Activated CD4-positive, alpha-beta memory T cell treated with anti-CD3 and anti-CD28 coated beads, Interleukin-2, amount 10 ng/mL, durations not matched to agents 7 days and 5 days (primary cell): ENCODE measurements around the gene ERBB4. TPM values are rescaled to one million over a fixed set of nuclear protein-coding genes. Genes with fewer than 3 reads are reported as not detected.

Experiments
- CTCF ChIA-PET: fragments of 350-600 bp; sonication (Branson Sonifier 250); formaldehyde crosslinking; loops from one replicate; lab custom pipeline; 2021; ENCODE audit warnings: antibody characterized with exemption, inconsistent platforms; lab: Charles Lee
- POLR2A ChIA-PET: fragments of 350-600 bp; sonication (Branson Sonifier 250); formaldehyde crosslinking; loops from one replicate; lab custom pipeline; 2021; ENCODE audit warnings: antibody characterized with exemption; lab: Charles Lee
- DNase-seq: peaks from one replicate; pipeline ENCODE4 v3.0.0-alpha.2; 2020
- H3K27ac Mint-ChIP-seq: one replicate; pipeline ENCODE4 v1.8.0; 2021; ENCODE audit warnings: mild to moderate bottlenecking, mixed read lengths
- H3K27me3 Mint-ChIP-seq: one replicate; pipeline ENCODE4 v1.8.0; 2021; ENCODE audit warnings: mixed read lengths
- H3K36me3 Mint-ChIP-seq: one replicate; pipeline ENCODE4 v1.8.0; 2021; ENCODE audit warnings: low read depth, mixed read lengths
- H3K4me1 Mint-ChIP-seq: one replicate; pipeline ENCODE4 v1.8.0; 2021; ENCODE audit warnings: mixed read lengths
- H3K4me3 Mint-ChIP-seq: one replicate; pipeline ENCODE4 v1.8.0; 2021; ENCODE audit warnings: mild to moderate bottlenecking, mixed read lengths
- H3K9me3 Mint-ChIP-seq: one replicate; pipeline ENCODE4 v1.8.0; 2021; ENCODE audit warnings: mixed read lengths
- total RNA-seq, 2 experiments: library from RNA; stranded (reverse); gene quantifications; one replicate each; pipeline ENCODE4 v1.2.3, GENCODE V29; 2021

ERBB4 gene
- total RNA-seq, 2 experiments from 2014 or later: not detected

DNA sequence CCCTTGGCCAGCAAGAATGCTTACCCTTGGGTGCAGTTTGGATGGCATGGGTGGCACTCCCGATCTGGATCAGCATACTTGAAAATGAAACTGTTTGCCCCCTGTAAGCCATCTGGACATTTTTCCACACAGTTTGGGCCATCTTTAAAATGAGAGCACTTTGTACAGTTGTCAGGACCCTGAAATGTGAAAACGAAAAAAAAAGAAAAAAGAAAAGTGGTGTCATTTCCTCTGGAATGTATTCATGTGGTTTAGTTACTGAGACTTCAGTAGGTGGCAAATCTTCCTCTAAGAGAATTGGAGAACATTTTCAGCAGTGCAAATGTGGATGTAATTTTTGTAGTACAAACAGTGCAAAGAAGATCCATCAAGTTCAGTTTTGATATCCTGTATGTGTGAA, 873.3 kb downstream of the ERBB4 start:
- H3K27me3 Mint-ChIP-seq: no peaks in the 10 kb centered on the region

GRCh38 chr2:211664321-211664720, 874.3 kb downstream of the ERBB4 start:
- no peaks in the 10 kb centered on the region for H3K9me3 Mint-ChIP-seq
- no peaks in the 10 kb centered on the region for H3K27me3 Mint-ChIP-seq
- no peaks in the 10 kb centered on the region for H3K36me3 Mint-ChIP-seq
- no peak for DNase-seq
- H3K4me3 Mint-ChIP-seq: no peak overlapping the region
- H3K27ac Mint-ChIP-seq: no peak overlapping the region
- CTCF ChIA-PET: no interaction called here
- H3K4me1 Mint-ChIP-seq: no peaks in the 10 kb centered on the region
- POLR2A ChIA-PET: no interaction called here

More for the DNA sequence above, 873.3 kb downstream of the ERBB4 start:
- ChIA-PET POLR2A (no interaction called here), CTCF (no interaction called here)
- Mint-ChIP-seq H3K27ac (no peak overlapping the region), H3K36me3 (no peaks in the 10 kb centered on the region), H3K4me3 (no peak overlapping the region), H3K4me1 (no peaks in the 10 kb centered on the region), H3K9me3 (no peaks in the 10 kb centered on the region)
- no peak for DNase-seq

DNA sequence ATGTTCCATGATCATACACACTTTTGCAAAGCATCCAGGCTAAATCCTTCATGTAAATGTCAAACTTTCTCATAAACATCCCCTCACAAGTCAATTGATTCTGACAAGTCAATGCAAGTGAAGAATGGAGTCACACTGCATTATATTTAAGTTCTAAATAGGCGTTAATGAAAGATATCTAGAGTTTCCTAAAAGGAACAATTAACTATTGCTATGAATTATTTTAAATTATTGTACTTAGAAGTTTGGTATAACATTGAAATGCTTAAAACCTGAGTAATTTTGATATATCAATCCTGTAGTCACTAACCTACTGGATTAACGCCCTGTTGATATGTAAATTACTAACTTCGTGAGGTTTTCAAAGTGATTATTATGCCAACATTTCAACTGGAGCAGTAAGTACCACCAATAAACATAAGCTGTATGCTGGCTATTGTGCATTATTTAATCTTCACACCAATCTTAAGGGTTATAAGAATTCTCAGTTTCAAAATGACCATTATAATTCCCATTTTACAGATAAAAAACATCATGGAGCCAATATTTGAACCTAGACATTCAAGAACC, 884.3 kb downstream of the ERBB4 start:
- no peaks in the 10 kb centered on the region for H3K36me3 Mint-ChIP-seq
- H3K27ac Mint-ChIP-seq: no peak overlapping the region
- no peak overlapping the region for H3K4me3 Mint-ChIP-seq
- ChIA-PET POLR2A (no interaction called here), CTCF (no interaction called here)
- no peaks in the 10 kb centered on the region for H3K9me3 Mint-ChIP-seq
- no peak for DNase-seq
- H3K27me3 Mint-ChIP-seq: no peaks in the 10 kb centered on the region
- H3K4me1 Mint-ChIP-seq: no peaks in the 10 kb centered on the region

- CTCF ChIA-PET: no interaction called here
- no peak for DNase-seq
- Mint-ChIP-seq H3K36me3 (no peaks in the 10 kb centered on the region), H3K9me3 (no peaks in the 10 kb centered on the region), H3K4me3 (no peak overlapping the region), H3K27ac (no peak overlapping the region), H3K4me1 (no peaks in the 10 kb centered on the region), H3K27me3 (no peaks in the 10 kb centered on the region)
- POLR2A ChIA-PET: no interaction called here
These were observed 886.3 kb downstream of the ERBB4 start for GRCh38 chr2:211652327-211652726.

DNA sequence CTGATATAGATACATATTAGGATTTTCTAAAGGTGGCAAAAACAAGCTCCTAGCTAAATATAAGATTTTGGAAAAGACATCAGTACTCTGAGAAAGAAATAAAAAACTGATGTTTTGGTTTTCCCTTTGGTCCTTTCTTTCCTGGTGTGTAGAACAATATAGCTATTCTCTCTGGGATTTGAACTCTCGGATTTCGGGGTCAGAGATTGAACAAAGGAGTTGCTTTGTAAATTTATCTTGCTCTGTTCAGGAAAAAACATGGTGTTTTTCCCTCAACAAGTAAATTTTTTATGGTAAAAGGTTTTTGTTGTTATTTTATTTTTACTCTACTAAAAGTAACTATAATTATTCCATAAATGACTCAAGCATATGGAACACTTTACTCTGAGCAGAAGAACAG, 889.3 kb downstream of the ERBB4 start:
- POLR2A ChIA-PET: no interaction called here
- Mint-ChIP-seq H3K4me3 (no peak overlapping the region), H3K27me3 (no peaks in the 10 kb centered on the region), H3K27ac (no peak overlapping the region), H3K9me3 (no peaks in the 10 kb centered on the region), H3K36me3 (no peaks in the 10 kb centered on the region), H3K4me1 (no peaks in the 10 kb centered on the region)
- CTCF ChIA-PET: no interaction called here
- no peak for DNase-seq

GRCh38 chr2:211631503-211631902, 907.1 kb downstream of the ERBB4 start:
- H3K27me3 Mint-ChIP-seq: no peaks in the 10 kb centered on the region
- peaks cover 3% of the 10 kb centered on the region for H3K9me3 Mint-ChIP-seq
- no peaks in the 10 kb centered on the region for H3K36me3 Mint-ChIP-seq
- ChIA-PET CTCF (no interaction called here), POLR2A (no interaction called here)
- no peaks in the 10 kb centered on the region for H3K4me1 Mint-ChIP-seq
- no peak overlapping the region for H3K4me3 Mint-ChIP-seq
- no peak overlapping the region for H3K27ac Mint-ChIP-seq
- DNase-seq: no peak

DNA sequence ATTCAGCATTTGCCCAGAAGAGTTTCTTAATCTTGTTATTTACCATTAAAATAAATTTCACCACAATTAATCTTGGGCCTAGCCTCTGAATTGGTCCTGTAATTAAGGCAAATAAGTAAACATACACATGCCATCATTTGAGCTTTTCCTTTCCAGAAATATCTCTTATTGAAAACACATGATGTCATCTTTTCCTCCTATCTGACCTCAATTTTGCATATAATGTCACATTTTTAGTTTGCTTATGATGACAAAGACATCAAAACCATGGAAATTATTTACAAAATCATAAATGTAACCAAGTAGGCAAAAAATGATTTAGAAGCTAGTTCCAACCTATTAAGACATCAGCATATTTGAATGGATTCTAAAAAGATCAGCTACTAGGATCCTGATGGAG, 915.5 kb downstream of the ERBB4 start:
- H3K36me3 Mint-ChIP-seq: no peaks in the 10 kb centered on the region
- H3K4me3 Mint-ChIP-seq: no peak overlapping the region
- no peaks in the 10 kb centered on the region for H3K4me1 Mint-ChIP-seq
- peaks cover 3% of the 10 kb centered on the region for H3K9me3 Mint-ChIP-seq
- CTCF ChIA-PET: no interaction called here
- POLR2A ChIA-PET: no interaction called here
- H3K27me3 Mint-ChIP-seq: no peaks in the 10 kb centered on the region
- no peak for DNase-seq
- no peak overlapping the region for H3K27ac Mint-ChIP-seq

- Mint-ChIP-seq H3K27me3 (no peaks in the 10 kb centered on the region), H3K4me3 (no peak overlapping the region), H3K27ac (no peak overlapping the region), H3K9me3 (no peaks in the 10 kb centered on the region), H3K36me3 (no peaks in the 10 kb centered on the region), H3K4me1 (no peaks in the 10 kb centered on the region)
- POLR2A ChIA-PET: no interaction called here
- CTCF ChIA-PET: no interaction called here
- DNase-seq: no peak
These were observed 917.6 kb downstream of the ERBB4 start for GRCh38 chr2:211620986-211621385.

- ChIA-PET CTCF (no interaction called here), POLR2A (no interaction called here)
- H3K27ac Mint-ChIP-seq: no peak overlapping the region
- H3K27me3 Mint-ChIP-seq: no peaks in the 10 kb centered on the region
- no peaks in the 10 kb centered on the region for H3K36me3 Mint-ChIP-seq
- no peaks in the 10 kb centered on the region for H3K9me3 Mint-ChIP-seq
- no peaks in the 10 kb centered on the region for H3K4me1 Mint-ChIP-seq
- H3K4me3 Mint-ChIP-seq: no peak overlapping the region
- DNase-seq: no peak
These were observed 920.8 kb downstream of the ERBB4 start for GRCh38 chr2:211617803-211618202.

DNA sequence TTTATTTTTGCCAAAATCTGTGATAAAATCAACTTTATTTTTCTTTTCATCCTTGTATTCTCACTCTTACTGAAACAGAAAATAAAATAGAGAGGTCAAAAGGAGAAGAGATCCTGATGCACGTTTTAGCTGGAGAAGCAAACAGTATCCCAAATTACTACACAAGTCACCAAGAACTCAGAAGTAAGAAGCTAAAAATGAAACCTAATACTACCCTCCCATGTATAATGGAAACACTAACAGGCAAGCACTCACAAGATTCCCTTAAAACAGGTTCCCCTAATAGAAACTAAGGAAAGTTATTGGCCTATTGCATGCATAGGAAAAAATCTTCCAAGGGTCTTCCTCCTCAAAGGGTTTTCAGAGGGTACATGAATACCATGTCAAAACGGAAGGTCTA, 927.0 kb downstream of the ERBB4 start:
- CTCF ChIA-PET: no interaction called here
- Mint-ChIP-seq H3K4me3 (peak overlapping the region; percentile 63), H3K27ac (peak overlapping the region; percentile 31), H3K36me3 (no peaks in the 10 kb centered on the region), H3K9me3 (no peaks in the 10 kb centered on the region), H3K4me1 (peaks cover 9% of the 10 kb centered on the region), H3K27me3 (no peaks in the 10 kb centered on the region)
- DNase-seq: no peak
- POLR2A ChIA-PET: no interaction called here

GRCh38 chr2:211611061-211611518, 927.5 kb downstream of the ERBB4 start:
- ChIA-PET CTCF (no interaction called here), POLR2A (no interaction called here)
- Mint-ChIP-seq H3K4me1 (peaks cover 9% of the 10 kb centered on the region), H3K27ac (no peak overlapping the region), H3K27me3 (no peaks in the 10 kb centered on the region), H3K36me3 (no peaks in the 10 kb centered on the region), H3K4me3 (peak overlapping the region; percentile 63), H3K9me3 (no peaks in the 10 kb centered on the region)
- DNase-seq: peak; percentile 16

- peaks cover 9% of the 10 kb centered on the region for H3K4me1 Mint-ChIP-seq
- POLR2A ChIA-PET: no interaction called here
- no peaks in the 10 kb centered on the region for H3K9me3 Mint-ChIP-seq
- no peak overlapping the region for H3K4me3 Mint-ChIP-seq
- no peak overlapping the region for H3K27ac Mint-ChIP-seq
- H3K27me3 Mint-ChIP-seq: no peaks in the 10 kb centered on the region
- H3K36me3 Mint-ChIP-seq: no peaks in the 10 kb centered on the region
- no peak for DNase-seq
- CTCF ChIA-PET: no interaction called here
These were observed 929.5 kb downstream of the ERBB4 start for GRCh38 chr2:211609127-211609526.

- ChIA-PET CTCF (no interaction called here), POLR2A (no interaction called here)
- H3K27ac Mint-ChIP-seq: no peak overlapping the region
- no peaks in the 10 kb centered on the region for H3K36me3 Mint-ChIP-seq
- H3K9me3 Mint-ChIP-seq: peaks cover 4% of the 10 kb centered on the region
- no peak for DNase-seq
- no peaks in the 10 kb centered on the region for H3K4me1 Mint-ChIP-seq
- H3K27me3 Mint-ChIP-seq: no peaks in the 10 kb centered on the region
- H3K4me3 Mint-ChIP-seq: no peak overlapping the region
These were observed 939.5 kb downstream of the ERBB4 start for GRCh38 chr2:211599146-211599545.

GRCh38 chr2:211598238-211598637, 940.4 kb downstream of the ERBB4 start:
- no peak for DNase-seq
- Mint-ChIP-seq H3K27ac (no peak overlapping the region), H3K9me3 (peaks cover 4% of the 10 kb centered on the region), H3K4me1 (no peaks in the 10 kb centered on the region), H3K36me3 (no peaks in the 10 kb centered on the region), H3K4me3 (no peak overlapping the region), H3K27me3 (no peaks in the 10 kb centered on the region)
- ChIA-PET POLR2A (no interaction called here), CTCF (no interaction called here)
